Stomach (tissue), 4 donors: ENCODE results near the gene ALX4.

Source experiments
- CTCF ChIP-seq, 7 experiments: fragments of 450-650 bp in 4 of 7; fragments of 200-600 bp in 3 of 7; sonication (generic) in 3 of 7; IDR thresholded peaks; one replicate each; pipeline ENCODE4 v1.5.1; 2016 to 2019; ENCODE audit warnings: antibody characterized with exemption in 7 of 7, control low read depth in 2 of 7, mild to moderate bottlenecking in 1 of 7
- POLR2A ChIP-seq, 4 donors: fragments of 450-650 bp; IDR thresholded peaks; one replicate each; pipeline ENCODE4 v1.6.1; 2016; ENCODE audit warnings: antibody characterized with exemption in 4 of 4, control low read depth in 2 of 4, mild to moderate bottlenecking in 1 of 4, moderate library complexity in 1 of 4
- POLR2AphosphoS5 ChIP-seq, 3 donors: sonication (generic); formaldehyde crosslinking; IDR thresholded peaks; one replicate each; pipeline ENCODE4 v1.6.1; 2016; ENCODE audit warnings: antibody characterized with exemption in 3 of 3

- TF ChIP-seq CTCF (IDR thresholded peaks at IDR 0.05), result no peak
- no peak for TF ChIP-seq POLR2A (IDR thresholded peaks at IDR 0.05)
- no peak for TF ChIP-seq POLR2AphosphoS5 (IDR thresholded peaks at IDR 0.05)
Observed at GRCh38 chr11:44250421-44250820, 59.5 kb downstream of the ALX4 start.
